ENCODE data around the gene DOC2B.

- TF ChIP-seq CTCF (optimal IDR thresholded peaks at IDR 0.05 in 1 of 3, IDR thresholded peaks at IDR 0.05 in 1 of 3, conservative IDR thresholded peaks at IDR 0.05 in 1 of 3; ENCODE audit: extremely low read depth in 1 of 3, insufficient read depth in 2 of 3, low read length in 3 of 3) (peak in 1 of 3 experiments; percentile 1), EZH2 (IDR thresholded peaks at IDR 0.05; ENCODE audit: low read length) (peak; percentile 90)
Observed at GRCh38 chr17:181245-182049, at the start of gene DOC2B.
